Small intestine (tissue), 7 donors: Measurements from ENCODE around the gene MBD5. TPM values are rescaled to one million over a fixed set of nuclear protein-coding genes. Genes with fewer than 3 reads are reported as not detected.

ENCODE experiments used
- DNase-seq, 2 donors: peaks; one replicate each; pipeline versions ENCODE4 v3.0.0 to v3.0.0-alpha.2; 2013
- FAIRE-seq: peaks from 2 replicates; lab custom pipeline; 2012; peaks lifted over from hg19 to GRCh38; lab: Jason Lieb, UNC
- H3K27ac ChIP-seq, 3 donors: one replicate each; pipeline ENCODE4 v1.5.1; 2013; ENCODE audit warnings: low read length in 2 of 3, mild to moderate bottlenecking in 2 of 3, control low read depth in 1 of 3, inconsistent platforms in 1 of 3, low read depth in 1 of 3, moderate library complexity in 1 of 3
- H3K27me3 ChIP-seq, 3 donors: one replicate each; pipeline ENCODE4 v1.6.1; 2013; ENCODE audit warnings: low read length in 3 of 3, inconsistent platforms in 1 of 3; ENCODE audit not compliant: control insufficient read depth in 3 of 3, insufficient read depth in 3 of 3
- H3K36me3 ChIP-seq, 3 donors: one replicate each; pipeline ENCODE4 v1.6.1; 2013; ENCODE audit warnings: low read length in 3 of 3, inconsistent platforms in 1 of 3, low read depth in 1 of 3, mild to moderate bottlenecking in 1 of 3, moderate library complexity in 1 of 3; ENCODE audit not compliant: control insufficient read depth in 3 of 3, insufficient read depth in 2 of 3
- H3K4me1 ChIP-seq, 3 donors: one replicate each; pipeline ENCODE4 v1.6.1; 2013; ENCODE audit warnings: low read length in 2 of 3, inconsistent platforms in 1 of 3, low read depth in 1 of 3, mild to moderate bottlenecking in 1 of 3, moderate library complexity in 1 of 3; ENCODE audit not compliant: control insufficient read depth in 3 of 3, insufficient read depth in 2 of 3
- H3K4me3 ChIP-seq, 3 donors: one replicate each; pipeline ENCODE4 v1.5.1; 2013; ENCODE audit warnings: low read length in 3 of 3, control low read depth in 1 of 3, inconsistent platforms in 1 of 3, low read depth in 1 of 3, mild to moderate bottlenecking in 1 of 3, moderate library complexity in 1 of 3
- H3K9me3 ChIP-seq, 2 donors: one replicate each; pipeline ENCODE4 v1.6.1; 2013; ENCODE audit warnings: low read depth in 1 of 2, low read length in 1 of 2; ENCODE audit not compliant: control insufficient read depth in 2 of 2, insufficient read depth in 1 of 2
- WGBS, 3 donors: extraction: QIAGEN DNeasy Blood & Tissue Kit; methylation state at CpG; one replicate each; pipeline ENCODE4 v1.1.7; 2013; 5-methylcytosine and 5-hydroxymethylcytosine counted together
- polyA plus RNA-seq, 4 donors: library from polyadenylated mRNA; stranded (reverse) in 3 of 4; unstranded in 1 of 4; fragments of 200-250 nt in 3 of 4; fragments of 120-200 nt in 1 of 4; gene quantifications; one replicate each; pipeline versions ENCODE4 v1.2.1 to v1.2.3, GENCODE V29; 2013
- donor health status: healthy with polysubstance abuse.
- donor health status: control.
- donor health status: control.
- donor health status: Bipolar disorder and iron deficiency.
- donor health status: healthy.

The MBD5 gene
- polyA plus RNA-seq, 4 donors = 2.7 to 19.2 (median 4.7) TPM

DNA sequence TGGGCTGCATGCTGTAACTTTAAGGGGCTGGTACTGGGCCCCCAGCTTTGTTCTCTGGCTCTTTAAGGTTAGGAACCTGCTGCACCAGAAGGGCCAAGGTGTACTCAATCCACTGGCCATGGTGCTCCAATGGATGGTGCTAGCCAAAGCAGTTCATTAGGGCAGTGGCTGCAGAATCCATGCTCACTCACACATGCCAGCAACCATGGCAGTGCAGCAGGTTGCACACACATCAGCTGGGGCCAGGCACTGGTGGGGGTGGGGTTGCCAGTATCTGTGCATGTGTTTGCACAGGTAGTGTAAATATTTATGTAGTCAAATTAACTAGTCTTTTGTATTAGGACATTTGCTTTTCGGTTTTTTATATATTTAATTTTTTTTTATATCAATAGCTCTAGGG lies 395.4 kb downstream of the MBD5 start:
- DNase-seq (no peak), FAIRE-seq (no peak)
- Histone ChIP-seq H3K4me1 (no peaks in the 10 kb centered on the region), H3K9me3 (peaks cover 0 to 18% of the 10 kb centered on the region in 2 donors), H3K4me3 (no peak overlapping the region), H3K36me3 (peaks cover 0 to 4% (median 0%) of the 10 kb centered on the region in 3 donors), H3K27ac (no peak overlapping the region), H3K27me3 (no peaks in the 10 kb centered on the region)
- WGBS, 3 donors = 84 to 94% (median 92%) methylated on average over 1 of the region's 1 CpG

DNA sequence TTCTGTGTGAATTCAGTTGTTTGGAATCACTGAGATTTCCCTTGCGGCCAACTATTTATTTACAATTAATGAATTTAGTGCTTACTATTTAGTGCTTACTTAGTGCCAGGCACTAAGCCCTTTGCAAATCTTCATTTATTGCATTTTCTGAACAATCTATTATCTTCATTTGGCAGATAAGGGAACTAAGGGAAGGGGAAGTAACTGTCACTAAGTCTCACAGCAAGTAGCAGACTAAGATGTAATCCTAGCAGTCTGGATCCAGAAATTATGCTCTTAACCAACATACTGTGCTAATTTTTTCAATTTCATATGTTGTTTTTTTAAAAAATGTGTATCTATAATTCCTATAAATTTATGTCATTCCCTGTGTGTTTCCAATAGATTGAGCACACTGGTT lies 409.2 kb downstream of the MBD5 start:
- Histone ChIP-seq H3K9me3 (no peaks in the 10 kb centered on the region), H3K36me3 (no peaks in the 10 kb centered on the region), H3K4me3 (no peak overlapping the region), H3K27me3 (no peaks in the 10 kb centered on the region), H3K4me1 (no peaks in the 10 kb centered on the region), H3K27ac (no peak overlapping the region)
- 80 to 91% (median 83%) methylated on average over 1 of the region's 1 CpG for WGBS, 3 donors
- DNase-seq (no peak), FAIRE-seq (no peak)

- no peak for FAIRE-seq
- no peaks in the 10 kb centered on the region for H3K9me3 ChIP-seq
- no peaks in the 10 kb centered on the region for H3K36me3 ChIP-seq
- H3K4me3 ChIP-seq = no peak overlapping the region
- H3K4me1 ChIP-seq = no peaks in the 10 kb centered on the region
- WGBS, 3 donors = 95 to 100% (median 99%) methylated on average over 1 of the region's 1 CpG
- H3K27ac ChIP-seq = no peak overlapping the region
- DNase-seq = no peak
- no peaks in the 10 kb centered on the region for H3K27me3 ChIP-seq
Observed at GRCh38 chr2:148447877-148448276, 427.0 kb downstream of the MBD5 start.

- no peak overlapping the region for H3K4me3 ChIP-seq
- no peaks in the 10 kb centered on the region for H3K27me3 ChIP-seq
- H3K27ac ChIP-seq = no peak overlapping the region
- no peak for DNase-seq
- no peak for FAIRE-seq
- WGBS, 3 donors = 90 to 94% (median 92%) methylated on average over 3 of the region's 3 CpGs
- H3K36me3 ChIP-seq = no peaks in the 10 kb centered on the region
- no peaks in the 10 kb centered on the region for H3K9me3 ChIP-seq
- H3K4me1 ChIP-seq = no peaks in the 10 kb centered on the region
Observed at GRCh38 chr2:148450531-148450930, 429.6 kb downstream of the MBD5 start.

DNA sequence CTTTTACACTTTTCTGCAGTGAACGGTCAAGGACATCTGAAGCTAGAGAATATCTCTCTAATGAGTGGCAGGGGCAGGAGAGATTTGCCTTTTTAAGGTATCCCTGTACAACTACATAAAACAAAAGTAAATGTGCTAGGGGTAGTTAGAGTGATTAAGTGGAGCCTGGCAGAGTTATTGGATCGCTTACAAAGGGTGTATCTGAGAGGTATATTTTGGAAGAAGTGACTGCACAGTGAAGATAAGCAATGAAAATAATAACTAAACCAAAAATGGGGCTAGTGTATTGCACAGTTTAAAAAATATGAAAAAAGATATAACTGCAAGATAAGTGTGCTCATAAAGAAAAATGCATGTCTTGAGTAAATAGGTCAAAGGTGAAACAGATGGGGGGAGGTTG lies 430.2 kb downstream of the MBD5 start:
- no peaks in the 10 kb centered on the region for H3K36me3 ChIP-seq
- no peak overlapping the region for H3K4me3 ChIP-seq
- DNase-seq (no peak), FAIRE-seq (no peak)
- H3K9me3 ChIP-seq = no peaks in the 10 kb centered on the region
- H3K27me3 ChIP-seq = no peaks in the 10 kb centered on the region
- H3K27ac ChIP-seq = no peak overlapping the region
- no peaks in the 10 kb centered on the region for H3K4me1 ChIP-seq
- WGBS, 3 donors = 88 to 90% (median 89%) methylated on average over 2 of the region's 2 CpGs

GRCh38 chr2:148455791-148456190 lies 434.9 kb downstream of the MBD5 start:
- no peak for FAIRE-seq

DNA sequence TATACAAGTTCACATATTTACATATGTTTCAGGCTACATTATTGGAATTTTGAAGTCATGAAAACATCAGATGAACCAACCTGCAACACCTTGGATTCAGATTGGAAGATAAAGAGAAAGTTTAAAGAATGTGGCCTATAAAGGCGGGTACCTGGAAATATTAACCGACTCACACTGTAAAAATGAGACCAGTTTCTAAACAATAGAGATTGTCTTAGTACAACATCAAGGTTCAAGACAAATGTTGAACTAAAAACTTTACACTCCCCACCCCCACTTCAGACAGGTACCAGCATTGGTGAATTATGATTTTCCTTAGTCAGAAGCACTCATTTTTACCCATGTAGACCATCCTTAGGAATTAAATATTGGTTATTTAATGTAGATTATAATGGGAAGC lies 437.3 kb downstream of the MBD5 start:
- DNase-seq (no peak), FAIRE-seq (no peak)
- H3K27me3 ChIP-seq = no peaks in the 10 kb centered on the region
- no peak overlapping the region for H3K27ac ChIP-seq
- WGBS, 3 donors = 94 to 99% (median 98%) methylated on average over 2 of the region's 2 CpGs
- H3K4me1 ChIP-seq = no peaks in the 10 kb centered on the region
- no peak overlapping the region for H3K4me3 ChIP-seq
- H3K9me3 ChIP-seq = no peaks in the 10 kb centered on the region
- no peaks in the 10 kb centered on the region for H3K36me3 ChIP-seq

More at GRCh38 chr2:148455791-148456190, 434.9 kb downstream of the MBD5 start:
- WGBS, 3 donors = 81 to 92% (median 90%) methylated on average over 4 of the region's 4 CpGs
- no peak for DNase-seq
- Histone ChIP-seq H3K4me1 (no peaks in the 10 kb centered on the region), H3K36me3 (no peaks in the 10 kb centered on the region), H3K4me3 (no peak overlapping the region), H3K27me3 (no peaks in the 10 kb centered on the region), H3K27ac (no peak overlapping the region), H3K9me3 (no peaks in the 10 kb centered on the region)

DNA sequence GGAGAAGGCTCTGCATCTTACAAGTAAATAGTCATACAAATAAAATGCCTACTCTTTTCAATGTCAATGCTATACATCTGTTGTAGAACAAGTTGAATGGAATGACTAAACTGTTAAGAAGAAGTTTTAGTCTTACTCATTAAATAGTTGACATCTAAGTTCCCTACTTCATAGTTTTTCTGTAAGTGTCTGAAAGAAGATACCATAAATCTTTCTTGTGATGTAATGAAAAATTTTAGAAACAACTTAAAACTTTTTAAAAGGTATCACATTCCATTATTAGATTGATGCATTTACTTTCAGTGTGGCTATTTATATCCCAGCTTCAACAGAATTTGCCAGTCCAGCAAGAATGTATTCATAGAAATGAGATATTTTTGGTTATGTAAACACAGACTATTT lies 438.5 kb downstream of the MBD5 start:
- no peak for DNase-seq
- no peak overlapping the region for H3K27ac ChIP-seq
- H3K27me3 ChIP-seq = no peaks in the 10 kb centered on the region
- H3K4me3 ChIP-seq = no peak overlapping the region
- no peaks in the 10 kb centered on the region for H3K9me3 ChIP-seq
- no peak for FAIRE-seq
- no peaks in the 10 kb centered on the region for H3K4me1 ChIP-seq
- H3K36me3 ChIP-seq = no peaks in the 10 kb centered on the region

- H3K36me3 ChIP-seq = no peaks in the 10 kb centered on the region
- FAIRE-seq (no peak), DNase-seq (no peak)
- WGBS, 3 donors = 93 to 96% (median 95%) methylated on average over 4 of the region's 4 CpGs
- H3K27me3 ChIP-seq = no peaks in the 10 kb centered on the region
- no peaks in the 10 kb centered on the region for H3K9me3 ChIP-seq
- H3K4me1 ChIP-seq = no peaks in the 10 kb centered on the region
- H3K27ac ChIP-seq = no peak overlapping the region
- H3K4me3 ChIP-seq = no peak overlapping the region
Observed at GRCh38 chr2:148461876-148462275, 441.0 kb downstream of the MBD5 start.
